Fibroblast of the aortic adventitia (primary cell): Measurements from ENCODE around the gene TADA3. TPM values are rescaled to one million over a fixed set of nuclear protein-coding genes. Genes with fewer than 3 reads are reported as not detected.

Experiments used
- DNase-seq: peaks from one replicate; pipeline ENCODE4 v3.0.0-alpha.2; 2010; ENCODE audit warnings: low read depth
- H3K4me3 ChIP-seq: 2 replicates; pipeline ENCODE4 v1.5.1; 2011; ENCODE audit warnings: low read depth, mild to moderate bottlenecking, control low read depth, low read length, moderate library complexity
- total RNA-seq: library from RNA; depleted of rRNA; stranded (reverse); fragments of >200 nt; gene quantifications from 2 replicates; pipeline ENCODE4 v1.2.3, GENCODE V29; 2012; ENCODE audit warnings: low replicate concordance
- TF ChIP-seq, protein P1 (sequence below): IDR thresholded peaks from 2 replicates; pipeline ENCODE4 v1.5.1; 2011; ENCODE audit warnings: mild to moderate bottlenecking, low read length, control low read depth, inconsistent platforms; ENCODE audit not compliant: insufficient read depth

Gene TADA3, protein sequence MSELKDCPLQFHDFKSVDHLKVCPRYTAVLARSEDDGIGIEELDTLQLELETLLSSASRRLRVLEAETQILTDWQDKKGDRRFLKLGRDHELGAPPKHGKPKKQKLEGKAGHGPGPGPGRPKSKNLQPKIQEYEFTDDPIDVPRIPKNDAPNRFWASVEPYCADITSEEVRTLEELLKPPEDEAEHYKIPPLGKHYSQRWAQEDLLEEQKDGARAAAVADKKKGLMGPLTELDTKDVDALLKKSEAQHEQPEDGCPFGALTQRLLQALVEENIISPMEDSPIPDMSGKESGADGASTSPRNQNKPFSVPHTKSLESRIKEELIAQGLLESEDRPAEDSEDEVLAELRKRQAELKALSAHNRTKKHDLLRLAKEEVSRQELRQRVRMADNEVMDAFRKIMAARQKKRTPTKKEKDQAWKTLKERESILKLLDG
- total RNA-seq: 73.8 and 74.2 TPM in 2 replicates

DNA sequence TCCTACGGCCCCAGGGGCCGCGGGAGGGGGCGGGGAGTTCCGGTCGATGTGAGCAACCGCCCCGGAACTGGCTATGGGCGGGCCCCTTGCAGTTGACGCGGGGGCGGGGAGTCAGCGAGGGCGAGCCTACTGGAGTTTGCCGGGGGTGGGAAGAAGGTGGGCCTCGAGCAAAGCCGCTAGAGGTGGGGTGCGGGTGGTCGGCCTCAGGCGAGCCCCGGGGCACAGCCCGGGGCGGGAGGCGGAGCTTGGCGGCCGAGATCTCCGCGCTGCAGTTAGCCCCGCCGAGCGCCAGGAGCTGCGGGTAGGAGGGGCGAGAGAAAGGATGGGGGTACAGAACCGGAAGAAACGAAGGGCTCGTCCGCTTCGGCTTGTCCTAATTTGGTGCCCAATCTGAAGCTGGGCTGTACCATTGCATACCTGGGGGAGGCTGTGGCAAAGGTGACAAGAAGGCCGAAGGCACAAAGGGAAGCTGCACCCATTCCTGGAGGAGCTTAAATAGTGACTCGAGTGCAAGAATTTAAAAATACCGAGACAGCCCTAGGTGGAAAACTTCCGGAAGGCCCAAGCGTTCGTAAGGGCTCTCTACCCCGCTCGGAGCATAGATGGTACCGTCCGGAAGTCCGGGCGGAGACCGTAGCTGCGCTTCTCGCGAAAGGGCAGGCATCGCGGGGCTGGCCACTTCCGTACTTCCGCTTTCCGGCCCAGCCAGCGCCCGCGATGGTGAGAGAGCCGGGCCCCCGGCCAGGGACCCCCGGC lies at the start of gene TADA3, which contains the start of gene ARPC4:
TSS of gene TADA3 (minus strand) at position 69 of the 756 bp plus-strand sequence. CDS start 1,007 bp downstream, outside the sequence.
TSS of gene ARPC4 (plus strand) at position 678 of the 756 bp plus-strand sequence. CDS start at position 718, 40 bp downstream.
- peak within 1 kb of the TSS; percentile 99 for H3K4me3 ChIP-seq
- peak; percentile 98 for DNase-seq
- TF ChIP-seq, protein P1, sequence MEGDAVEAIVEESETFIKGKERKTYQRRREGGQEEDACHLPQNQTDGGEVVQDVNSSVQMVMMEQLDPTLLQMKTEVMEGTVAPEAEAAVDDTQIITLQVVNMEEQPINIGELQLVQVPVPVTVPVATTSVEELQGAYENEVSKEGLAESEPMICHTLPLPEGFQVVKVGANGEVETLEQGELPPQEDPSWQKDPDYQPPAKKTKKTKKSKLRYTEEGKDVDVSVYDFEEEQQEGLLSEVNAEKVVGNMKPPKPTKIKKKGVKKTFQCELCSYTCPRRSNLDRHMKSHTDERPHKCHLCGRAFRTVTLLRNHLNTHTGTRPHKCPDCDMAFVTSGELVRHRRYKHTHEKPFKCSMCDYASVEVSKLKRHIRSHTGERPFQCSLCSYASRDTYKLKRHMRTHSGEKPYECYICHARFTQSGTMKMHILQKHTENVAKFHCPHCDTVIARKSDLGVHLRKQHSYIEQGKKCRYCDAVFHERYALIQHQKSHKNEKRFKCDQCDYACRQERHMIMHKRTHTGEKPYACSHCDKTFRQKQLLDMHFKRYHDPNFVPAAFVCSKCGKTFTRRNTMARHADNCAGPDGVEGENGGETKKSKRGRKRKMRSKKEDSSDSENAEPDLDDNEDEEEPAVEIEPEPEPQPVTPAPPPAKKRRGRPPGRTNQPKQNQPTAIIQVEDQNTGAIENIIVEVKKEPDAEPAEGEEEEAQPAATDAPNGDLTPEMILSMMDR: peak; percentile 21

DNA sequence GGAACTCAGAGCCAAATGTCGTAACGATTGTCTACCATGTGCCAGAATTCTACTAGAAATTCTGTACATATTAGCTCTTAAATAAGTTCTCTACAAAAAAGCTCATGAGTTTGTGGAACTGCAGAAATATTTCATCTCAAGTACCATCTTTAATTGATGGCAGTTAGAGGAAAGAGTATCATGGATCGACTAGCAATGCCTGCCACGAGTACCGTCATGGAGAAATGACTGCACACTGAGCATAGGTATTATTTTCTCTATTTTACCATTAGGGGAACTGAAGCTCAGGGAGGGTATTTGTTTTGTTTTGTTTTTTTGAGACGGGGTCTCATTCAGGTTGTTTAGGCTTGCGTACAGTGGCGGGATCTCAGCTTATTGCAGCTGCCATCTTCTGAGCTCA lies 48.7 kb upstream of the TADA3 start:
- TF ChIP-seq, protein P1: no peak
- H3K4me3 ChIP-seq: no peak overlapping the region
- no peak for DNase-seq

DNA sequence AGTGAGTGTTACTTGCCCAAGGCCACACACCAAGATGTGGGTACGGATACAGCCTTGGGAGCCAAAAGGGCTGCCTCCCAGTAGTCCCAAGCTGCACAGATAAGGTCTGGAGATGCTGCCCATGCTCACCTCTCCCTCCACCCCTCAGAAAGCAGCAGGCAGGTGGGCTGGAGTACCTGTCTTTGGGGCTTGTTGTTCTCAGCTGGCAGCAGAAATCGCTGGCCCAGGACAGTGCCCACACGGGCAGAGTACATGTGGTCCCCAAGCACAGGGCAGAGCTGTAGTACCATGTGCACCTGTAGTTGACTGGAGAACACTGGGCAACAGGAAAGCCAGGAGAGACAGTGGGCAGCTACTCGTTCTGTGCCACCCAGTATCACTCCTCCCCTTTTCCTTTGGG lies 46.6 kb upstream of the TADA3 start:
- DNase-seq: no peak
- no peak overlapping the region for H3K4me3 ChIP-seq
- TF ChIP-seq, protein P1: no peak

DNA sequence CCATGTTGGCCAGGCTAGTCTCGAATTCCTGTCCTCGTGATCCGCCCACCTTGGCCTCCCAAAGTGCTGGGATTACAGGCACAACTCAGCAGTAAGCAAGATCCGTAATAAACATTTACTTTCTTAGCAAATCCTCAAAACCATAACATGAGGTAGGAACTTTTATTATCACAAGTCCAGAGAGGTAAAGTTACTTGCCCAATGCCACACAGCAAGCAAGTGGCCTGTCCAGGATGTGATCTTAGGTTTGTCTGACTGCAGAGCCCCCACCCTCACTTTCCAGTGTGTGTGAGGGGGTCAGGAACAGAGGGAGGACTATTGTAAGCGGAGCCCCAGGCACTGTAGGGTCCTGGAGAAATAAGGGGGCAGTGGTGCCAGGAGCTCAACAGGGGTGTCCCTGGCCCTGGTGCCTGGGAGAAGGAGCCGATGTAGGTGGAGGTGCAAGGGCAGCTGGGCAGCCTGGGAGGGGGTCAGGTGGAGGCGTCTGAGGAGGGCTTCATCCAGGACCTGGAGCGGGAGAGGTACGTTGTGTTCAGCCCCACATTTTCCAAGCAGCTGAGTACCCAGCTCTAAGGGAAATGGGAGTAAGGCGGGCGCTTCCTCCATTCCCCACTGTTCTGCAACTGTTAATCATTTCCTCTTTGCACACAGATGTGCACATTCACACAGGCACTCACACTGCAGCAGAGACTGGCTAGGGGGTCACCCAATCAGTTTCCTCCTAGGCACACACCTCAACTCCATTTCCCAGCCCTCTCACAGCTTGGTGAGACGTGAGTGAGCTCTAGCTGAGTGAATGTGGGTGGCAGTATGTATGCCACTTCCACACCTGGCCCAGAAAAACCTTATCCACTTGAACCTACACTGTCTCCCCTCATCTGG lies 45.7 kb upstream of the TADA3 start:
- TF ChIP-seq, protein P1: no peak
- no peak overlapping the region for H3K4me3 ChIP-seq
- DNase-seq: no peak

DNA sequence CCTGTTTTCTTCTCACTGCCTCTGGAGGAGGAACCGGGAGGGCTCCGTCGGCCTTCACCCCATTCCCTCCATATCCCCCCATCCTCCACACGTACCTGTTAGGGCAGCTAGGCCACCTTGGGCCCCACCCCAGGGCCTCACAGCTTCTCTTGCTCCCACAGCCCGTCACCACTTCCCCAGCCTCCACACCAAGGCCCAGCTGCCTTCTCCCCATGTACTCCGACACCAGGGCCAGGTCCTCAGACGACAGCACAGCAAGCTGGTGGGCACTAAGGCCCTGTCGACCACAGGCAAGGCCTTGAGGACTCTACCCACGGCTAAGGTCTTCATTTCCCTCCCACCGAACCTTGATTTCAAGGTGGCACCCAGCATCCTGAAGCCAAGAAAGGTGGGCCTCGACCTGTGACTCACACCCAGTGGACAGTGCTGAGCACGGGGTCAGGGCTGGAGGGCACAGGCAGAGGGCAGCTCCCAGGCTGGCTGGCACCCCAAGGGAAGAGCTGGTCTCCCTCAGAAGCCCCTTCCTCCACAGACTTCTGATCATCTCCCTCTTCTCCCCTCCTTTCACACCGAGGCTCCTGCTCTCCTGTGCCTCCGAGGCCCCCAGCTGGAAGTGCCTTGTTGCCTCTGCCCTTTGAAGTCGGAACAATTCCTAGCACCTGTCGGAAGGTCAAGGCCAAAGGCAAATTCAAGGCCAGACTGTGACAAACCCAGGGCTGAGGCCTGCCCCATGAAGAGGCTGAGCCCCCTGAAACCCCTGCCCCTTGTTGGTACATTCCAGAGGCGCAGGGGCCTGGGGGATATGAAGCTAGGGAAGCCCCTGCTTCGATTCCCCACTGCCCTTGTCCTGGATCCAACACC lies 42.5 kb upstream of the TADA3 start:
- TF ChIP-seq, protein P1: no peak
- no peak overlapping the region for H3K4me3 ChIP-seq
- no peak for DNase-seq
